H9 (cell line): ENCODE measurements around the gene RXFP1. TPM values are rescaled to one million over a fixed set of nuclear protein-coding genes. Genes with fewer than 3 reads are reported as not detected.

ENCODE experiments used
- DNase-seq: peaks from one replicate; pipeline ENCODE4 v3.0.0-alpha.2; 2017
- H2AFZ ChIP-seq: one replicate; pipeline ENCODE4 v1.6.1; 2013; ENCODE audit warnings: mild to moderate bottlenecking, low read length, control low read depth, moderate library complexity
- H2AK5ac ChIP-seq: 2 replicates; pipeline ENCODE4 v1.6.1; 2013; ENCODE audit warnings: low read length, control low read depth, mixed read lengths; ENCODE audit not compliant: insufficient read length
- H2BK120ac ChIP-seq: one replicate; pipeline ENCODE4 v1.6.1; 2013; ENCODE audit warnings: low read depth, mild to moderate bottlenecking, low read length, control low read depth, inconsistent platforms; ENCODE audit not compliant: poor library complexity, severe bottlenecking
- H2BK12ac ChIP-seq: 2 replicates; pipeline ENCODE4 v1.6.1; 2013; ENCODE audit warnings: low read length, control low read depth, mixed read lengths, low read depth; ENCODE audit not compliant: insufficient read length
- H2BK15ac ChIP-seq: 2 replicates; pipeline ENCODE4 v1.6.1; 2013; ENCODE audit warnings: low read depth, low read length, control low read depth
- H2BK20ac ChIP-seq: one replicate; pipeline ENCODE4 v1.6.1; 2013; ENCODE audit warnings: low read depth, mild to moderate bottlenecking, low read length, control low read depth, inconsistent platforms; ENCODE audit not compliant: poor library complexity, severe bottlenecking
- H2BK5ac ChIP-seq: 2 replicates; pipeline ENCODE4 v1.6.1; 2013; ENCODE audit warnings: low read length, control low read depth, mixed read lengths; ENCODE audit not compliant: insufficient read length
- H3K14ac ChIP-seq: 2 replicates; pipeline ENCODE4 v1.6.1; 2013; ENCODE audit warnings: low read length, control low read depth; ENCODE audit not compliant: insufficient read depth
- H3K18ac ChIP-seq: 2 replicates; pipeline ENCODE4 v1.6.1; 2013; ENCODE audit warnings: low read depth, mild to moderate bottlenecking, mixed read lengths, low read length, control low read depth; ENCODE audit not compliant: insufficient read length
- H3K23ac ChIP-seq: 2 replicates; pipeline ENCODE4 v1.6.1; 2013; ENCODE audit warnings: low read length, control low read depth, mixed read lengths, low read depth; ENCODE audit not compliant: insufficient read length
- H3K23me2 ChIP-seq: 2 replicates; pipeline ENCODE4 v1.6.1; 2013; ENCODE audit warnings: low read depth, mild to moderate bottlenecking, mixed read lengths, low read length, control low read depth; ENCODE audit not compliant: insufficient read length, poor library complexity, severe bottlenecking
- H3K27ac ChIP-seq: 2 replicates; pipeline ENCODE4 v1.5.1; 2013; ENCODE audit warnings: low read length, control low read depth, mixed read lengths, low read depth; ENCODE audit not compliant: insufficient read length
- H3K27me3 ChIP-seq: 2 replicates; pipeline ENCODE4 v1.6.1; 2013; ENCODE audit warnings: low read length, control low read depth, inconsistent platforms; ENCODE audit not compliant: insufficient read depth
- H3K4ac ChIP-seq: 2 replicates; pipeline ENCODE4 v1.6.1; 2013; ENCODE audit warnings: low read depth, mild to moderate bottlenecking, control low read depth, inconsistent platforms, low read length, moderate library complexity
- H3K4me1 ChIP-seq: 2 replicates; pipeline ENCODE4 v1.6.1; 2013; ENCODE audit warnings: low read length, control low read depth, inconsistent platforms; ENCODE audit not compliant: insufficient read depth
- H3K4me2 ChIP-seq: 2 replicates; pipeline ENCODE4 v1.6.1; 2013; ENCODE audit warnings: low read length, control low read depth, mixed read lengths; ENCODE audit not compliant: insufficient read length, insufficient read depth
- H3K56ac ChIP-seq: 2 replicates; pipeline ENCODE4 v1.6.1; 2013; ENCODE audit warnings: low read depth, mild to moderate bottlenecking, mixed read lengths, low read length, control low read depth; ENCODE audit not compliant: insufficient read length
- H3K79me1 ChIP-seq: 2 replicates; pipeline ENCODE4 v1.6.1; 2013; ENCODE audit warnings: low read depth, mild to moderate bottlenecking, moderate library complexity, low read length, control low read depth, inconsistent platforms; ENCODE audit not compliant: insufficient read depth, poor library complexity, severe bottlenecking
- H3K79me2 ChIP-seq: 2 replicates; pipeline ENCODE4 v1.6.1; 2013; ENCODE audit warnings: low read length, control low read depth, inconsistent platforms; ENCODE audit not compliant: insufficient read depth
- H3K9ac ChIP-seq: 2 replicates; pipeline ENCODE4 v1.6.1; 2013; ENCODE audit warnings: low read length, control low read depth, mixed read lengths; ENCODE audit not compliant: insufficient read length; ENCODE audit errors: extremely low read depth
- H3K9me3 ChIP-seq: one replicate; pipeline ENCODE4 v1.6.1; 2013; ENCODE audit warnings: low read depth, low read length, inconsistent platforms; ENCODE audit not compliant: control insufficient read depth
- H3T11ph ChIP-seq: one replicate; pipeline ENCODE4 v1.6.1; 2013; ENCODE audit warnings: mild to moderate bottlenecking, low read length, control low read depth, inconsistent platforms
- H4K20me1 ChIP-seq: one replicate; pipeline ENCODE4 v1.6.1; 2013; ENCODE audit not compliant: control insufficient read depth, insufficient read length, insufficient read depth
- H4K5ac ChIP-seq: 2 replicates; pipeline ENCODE4 v1.6.1; 2013; ENCODE audit warnings: low read depth, mild to moderate bottlenecking, mixed read lengths, low read length, control low read depth; ENCODE audit not compliant: insufficient read length
- H4K8ac ChIP-seq: replicated peaks from 2 replicates; pipeline ENCODE4 v1.6.1; 2013; ENCODE audit warnings: low read length, control low read depth, mixed read lengths, low read depth; ENCODE audit not compliant: insufficient read length
- H4K91ac ChIP-seq: 2 replicates; pipeline ENCODE4 v1.6.1; 2013; ENCODE audit warnings: low read depth, mild to moderate bottlenecking, moderate library complexity, mixed read lengths, low read length, control low read depth; ENCODE audit not compliant: insufficient read length
- H3K27ac Mint-ChIP-seq, 3 experiments: 2 replicates in 2 of 3; 3 replicates in 1 of 3; pipeline ENCODE4 v1.8.0; 2020 to 2021; ENCODE audit warnings: mixed read lengths in 3 of 3, mild to moderate bottlenecking in 1 of 3, moderate library complexity in 1 of 3
- H3K27me3 Mint-ChIP-seq: 2 replicates; pipeline ENCODE4 v1.8.0; 2021; ENCODE audit warnings: low read depth, mild to moderate bottlenecking, moderate library complexity, mixed read lengths
- H3K36me3 Mint-ChIP-seq, 3 experiments: 2 replicates in 2 of 3; 3 replicates in 1 of 3; pipeline ENCODE4 v1.8.0; 2020 to 2021; ENCODE audit warnings: low read depth in 3 of 3, mixed read lengths in 3 of 3; ENCODE audit not compliant: insufficient read depth in 1 of 3
- H3K4me1 Mint-ChIP-seq, 2 experiments: 2 replicates each; pipeline ENCODE4 v1.8.0; 2020; ENCODE audit warnings: mixed read lengths in 2 of 2
- H3K4me3 Mint-ChIP-seq, 2 experiments: 2 replicates in 1 of 2; 3 replicates in 1 of 2; pipeline ENCODE4 v1.8.0; 2020 to 2021; ENCODE audit warnings: mild to moderate bottlenecking in 2 of 2, mixed read lengths in 2 of 2, moderate library complexity in 1 of 2
- H3K9me3 Mint-ChIP-seq, 2 experiments: 2 replicates in 1 of 2; 3 replicates in 1 of 2; pipeline ENCODE4 v1.8.0; 2020; ENCODE audit warnings: mild to moderate bottlenecking in 2 of 2, mixed read lengths in 2 of 2, moderate library complexity in 1 of 2
- CTCF ChIP-seq: fragments of 200-600 bp; sonication (generic); conservative IDR thresholded peaks from 3 replicates; pipeline ENCODE4 v1.8.0; 2021; ENCODE audit warnings: antibody characterized with exemption, mild to moderate bottlenecking
- WGBS: extraction: QIAGEN DNeasy Blood & Tissue Kit; methylation state at CpG from one replicate; pipeline ENCODE4 v1.1.7; 2013; ENCODE audit warnings: missing lambda C conversion rate, low lambda C conversion rate, mixed read lengths; ENCODE audit not compliant: insufficient read length; ENCODE audit errors: extremely low coverage; 5-methylcytosine and 5-hydroxymethylcytosine counted together
- total RNA-seq: library from RNA; stranded (reverse); gene quantifications from 2 replicates; pipeline ENCODE4 v1.2.1, GENCODE V29; 2021

Gene RXFP1
- total RNA-seq, 1 experiment from 2014 or later = 0.17 TPM

GRCh38 chr4:158572608-158573007, 50.9 kb downstream of the RXFP1 start:
- Mint-ChIP-seq H3K4me1 (peaks cover 36 to 41% of the 10 kb centered on the region in 2 experiments), H3K4me3 (peak overlapping the region in 1 of 2 experiments; percentile 54; a peak in 2 of 5 replicates)

More at GRCh38 chr4:158572608-158573007, 50.9 kb downstream of the RXFP1 start:
- TF ChIP-seq CTCF = no peak
- H2BK5ac ChIP-seq = no peak overlapping the region
- no peaks in the 10 kb centered on the region for H3K79me1 ChIP-seq
- H3K14ac ChIP-seq = no peak overlapping the region
- H4K91ac ChIP-seq = no peak overlapping the region
- H3K27me3 Mint-ChIP-seq = no peaks in the 10 kb centered on the region; the same call in 1 of the 2 replicates
- H2BK120ac ChIP-seq = no peak overlapping the region
- no peaks in the 10 kb centered on the region for H3K27me3 ChIP-seq
- H3K18ac ChIP-seq = no peak overlapping the region
- H3K27ac ChIP-seq = peak overlapping the region; percentile 76
- H2BK12ac ChIP-seq = no peak overlapping the region
- H2AK5ac ChIP-seq = no peak overlapping the region
- no peak overlapping the region for H2BK20ac ChIP-seq
- 0 out of 2 replicates have a peak overlapping the region, but pooled peaks have one; percentile 86 for H2BK15ac ChIP-seq
- H3K27ac Mint-ChIP-seq = peak overlapping the region in 2 of 3 experiments; percentile 79 to 82; a peak in 4 of 7 replicates
- H3T11ph ChIP-seq = no peak overlapping the region
- H3K56ac ChIP-seq = no peak overlapping the region
- H3K36me3 Mint-ChIP-seq = no peaks in the 10 kb centered on the region
- peak overlapping the region; percentile 41 for H3K9ac ChIP-seq
- H4K20me1 ChIP-seq = no peaks in the 10 kb centered on the region
- no peak overlapping the region for H4K8ac ChIP-seq
- no peak overlapping the region for H3K4ac ChIP-seq
- no peak for DNase-seq
- H2AFZ ChIP-seq = no peak overlapping the region
- peak overlapping the region; percentile 42 for H3K4me2 ChIP-seq
- H3K23me2 ChIP-seq = no peaks in the 10 kb centered on the region
- no peaks in the 10 kb centered on the region for H3K9me3 ChIP-seq
- no peak overlapping the region for H3K23ac ChIP-seq
- no CpG with 5 or more reads among the region's 7 CpGs for WGBS
- no peaks in the 10 kb centered on the region for H3K79me2 ChIP-seq
- H3K4me1 ChIP-seq = peaks cover 11% of the 10 kb centered on the region; the same call in 1 of the 2 replicates
- no peaks in the 10 kb centered on the region for H3K9me3 Mint-ChIP-seq
- H4K5ac ChIP-seq = no peak overlapping the region
